Measurements from ENCODE around the gene TICRR. TPM values are rescaled to one million over a fixed set of nuclear protein-coding genes. Genes with fewer than 3 reads are reported as not detected.
A peak's percentile ranks its signal among the peaks of the same experiment; 100 is the strongest.

TICRR gene
- total and polyA plus RNA-seq, 2 of the 4 experiments (the other 2 are of a cell fraction), result 3.0 to 4.2 TPM

GRCh38 chr15:89673165-89673512, 97.9 kb downstream of the TICRR start:
- no peak overlapping the region for H3K56ac ChIP-seq (ENCODE audit: extremely low read depth, insufficient read depth, low read length)
- H3K36me3 ChIP-seq (ENCODE audit: control insufficient read depth, insufficient read depth, low read length), result no peaks in the 10 kb centered on the region
- no peak overlapping the region for H2AK5ac ChIP-seq (ENCODE audit: low read depth, low read length)
- no peak overlapping the region for H3K4me2 ChIP-seq (ENCODE audit: low read depth, low read length)
- H3K4me3 ChIP-seq (ENCODE audit: insufficient read depth, low read depth, low read length), result no peak overlapping the region
- H2AFZ ChIP-seq (replicated peaks; ENCODE audit: low read length, poor library complexity), result no peak overlapping the region
- no peak overlapping the region for H2BK15ac ChIP-seq (ENCODE audit: low read depth, low read length)
- H4K8ac ChIP-seq (ENCODE audit: low read depth in 2 of 2, low read length in 2 of 2), result no peak overlapping the region
- H4K20me1 ChIP-seq (ENCODE audit: insufficient read depth, low read length), result no peaks in the 10 kb centered on the region
- H3K9me1 ChIP-seq (ENCODE audit: insufficient read depth, low read length), result 0 out of 2 replicates have a peak, but pooled peaks cover 2% of the 10 kb centered on the region
- H3K9me3 ChIP-seq (ENCODE audit: control insufficient read depth, insufficient read depth, low read length), result no peaks in the 10 kb centered on the region
- dilution Hi-C loops (cut with HindIII; ENCODE audit: low sequenced_read_pairs, unreplicated experiment) (no loop called here), in situ Hi-C loops (cut with MboI; ENCODE audit: low sequenced_read_pairs) (no loop called here), intact Hi-C loops (cut with micrococcal nuclease) (no loop called here)
- H3K4me1 ChIP-seq (ENCODE audit: control insufficient read depth, insufficient read depth, low read length), result no peaks in the 10 kb centered on the region
- H3K9ac ChIP-seq (ENCODE audit: low read depth, low read length), result no peak overlapping the region
- no peak for ATAC-seq (ENCODE audit: low read depth)
- H2AK9ac ChIP-seq (replicated peaks; ENCODE audit: low read depth, low read length, poor library complexity), result no peak overlapping the region
- no peak overlapping the region for H4K5ac ChIP-seq (ENCODE audit: low read depth, low read length)
- H2BK5ac ChIP-seq (ENCODE audit: low read depth, low read length, poor library complexity, severe bottlenecking), result no peak overlapping the region
- H2BK20ac ChIP-seq (ENCODE audit: low read depth, low read length), result no peak overlapping the region
- no peaks in the 10 kb centered on the region for H3K27me3 ChIP-seq (ENCODE audit: control insufficient read depth, insufficient read depth, low read length)
- ChIA-PET CTCF (interaction anchor here (0.9 kb wide), 1 partner anchor 10 kb away, joined by 3 read pairs; no protein-coding TSS in a partner anchor), POLR2A (ENCODE audit: unreplicated experiment) (no interaction called here)
- no peak overlapping the region for H3K18ac ChIP-seq (ENCODE audit: low read depth, low read length)
- H3K27ac ChIP-seq (ENCODE audit: insufficient read depth, low read length), result no peak overlapping the region
- no TSS peak for BruUV-seq (replicated peaks)
- H4K91ac ChIP-seq (ENCODE audit: insufficient read depth, low read depth, low read length), result no peak overlapping the region
- H3K4ac ChIP-seq (ENCODE audit: low read depth, low read length), result no peak overlapping the region
- DNase-seq, result no peak
- no peak overlapping the region for H3K14ac ChIP-seq (replicated peaks; ENCODE audit: low read depth, low read length)
- no peaks in the 10 kb centered on the region for H3K79me1 ChIP-seq (ENCODE audit: low read depth in 1 of 2, low read length in 2 of 2)
- TF ChIP-seq CTCF (conservative IDR thresholded peaks at IDR 0.05; ENCODE audit: low read depth, low read length), result peak; percentile 28; the same call in 1 of the 2 replicates
- no peak for TF ChIP-seq POLR2A (IDR thresholded peaks at IDR 0.05; ENCODE audit: low read depth, low read length)
- no peak for TF ChIP-seq MAZ (IDR thresholded peaks at IDR 0.05; ENCODE audit: borderline replicate concordance, low read depth, low read length)
- no peak for TF ChIP-seq MAFK (IDR thresholded peaks at IDR 0.05; ENCODE audit: low read depth, low read length)
- peak; percentile 5; the same call in 1 of the 2 replicates for TF ChIP-seq RAD21 (IDR thresholded peaks at IDR 0.05; ENCODE audit: low read length)
- no peak overlapping the region for H2BK120ac ChIP-seq (ENCODE audit: low read depth, low read length)
- H3K23ac ChIP-seq (ENCODE audit: low read depth, low read length), result no peak overlapping the region
- WGBS, 2 experiments (ENCODE audit: extremely low coverage in 2 of 2, insufficient read length in 1 of 2), result 100% methylated on average over 1 of the region's 12 CpGs; no CpG with 5 or more reads in 1 of the 2 experiments
